Fibroblast of villous mesenchyme (primary cell): ENCODE measurements around the gene SH2B2. TPM values are rescaled to one million over a fixed set of nuclear protein-coding genes. Genes with fewer than 3 reads are reported as not detected.
A peak's percentile ranks its signal among the peaks of the same experiment; 100 is the strongest.

Source experiments
- DNase-seq: peaks from one replicate; pipeline ENCODE4 v3.0.0-alpha.2; 2010; ENCODE audit warnings: low read depth
- H3K4me3 ChIP-seq: 2 replicates; pipeline ENCODE4 v1.5.1; 2011; ENCODE audit warnings: low read depth, mild to moderate bottlenecking, low read length
- total RNA-seq: library from RNA; depleted of rRNA; stranded (reverse); fragments of >200 nt; gene quantifications from 2 replicates; pipeline ENCODE4 v1.2.3, GENCODE V29; 2012
- TF ChIP-seq, protein P1 (sequence below): IDR thresholded peaks from 2 replicates; pipeline ENCODE4 v1.5.1; 2012; ENCODE audit warnings: low read depth, mild to moderate bottlenecking, low read length; ENCODE audit not compliant: insufficient read depth

SH2B2 gene
- total RNA-seq, 1 donor: 0.43 TPM

DNA sequence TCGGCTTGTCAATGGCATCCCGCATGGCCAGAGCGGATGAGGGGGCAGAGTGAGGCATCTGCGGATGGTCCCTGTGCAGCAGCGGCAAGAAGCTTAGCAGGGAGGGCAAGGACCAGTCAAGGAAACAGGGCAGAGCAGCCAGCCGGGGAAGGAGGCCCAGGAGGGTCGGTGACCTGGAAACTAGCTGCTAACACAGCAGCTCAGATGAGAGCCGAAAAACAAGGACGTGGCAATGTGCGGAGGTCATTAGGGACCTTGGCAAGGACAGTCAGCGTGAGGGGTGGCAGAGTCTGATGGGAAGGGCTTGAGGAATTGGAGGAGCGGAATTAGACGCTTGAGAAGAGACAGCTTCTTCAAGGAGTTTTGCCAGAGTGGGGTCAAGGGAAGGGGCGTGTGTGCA, 20.1 kb upstream of the SH2B2 start:
- TF ChIP-seq, protein P1, sequence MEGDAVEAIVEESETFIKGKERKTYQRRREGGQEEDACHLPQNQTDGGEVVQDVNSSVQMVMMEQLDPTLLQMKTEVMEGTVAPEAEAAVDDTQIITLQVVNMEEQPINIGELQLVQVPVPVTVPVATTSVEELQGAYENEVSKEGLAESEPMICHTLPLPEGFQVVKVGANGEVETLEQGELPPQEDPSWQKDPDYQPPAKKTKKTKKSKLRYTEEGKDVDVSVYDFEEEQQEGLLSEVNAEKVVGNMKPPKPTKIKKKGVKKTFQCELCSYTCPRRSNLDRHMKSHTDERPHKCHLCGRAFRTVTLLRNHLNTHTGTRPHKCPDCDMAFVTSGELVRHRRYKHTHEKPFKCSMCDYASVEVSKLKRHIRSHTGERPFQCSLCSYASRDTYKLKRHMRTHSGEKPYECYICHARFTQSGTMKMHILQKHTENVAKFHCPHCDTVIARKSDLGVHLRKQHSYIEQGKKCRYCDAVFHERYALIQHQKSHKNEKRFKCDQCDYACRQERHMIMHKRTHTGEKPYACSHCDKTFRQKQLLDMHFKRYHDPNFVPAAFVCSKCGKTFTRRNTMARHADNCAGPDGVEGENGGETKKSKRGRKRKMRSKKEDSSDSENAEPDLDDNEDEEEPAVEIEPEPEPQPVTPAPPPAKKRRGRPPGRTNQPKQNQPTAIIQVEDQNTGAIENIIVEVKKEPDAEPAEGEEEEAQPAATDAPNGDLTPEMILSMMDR: no peak
- no peak overlapping the region for H3K4me3 ChIP-seq
- no peak for DNase-seq

DNA sequence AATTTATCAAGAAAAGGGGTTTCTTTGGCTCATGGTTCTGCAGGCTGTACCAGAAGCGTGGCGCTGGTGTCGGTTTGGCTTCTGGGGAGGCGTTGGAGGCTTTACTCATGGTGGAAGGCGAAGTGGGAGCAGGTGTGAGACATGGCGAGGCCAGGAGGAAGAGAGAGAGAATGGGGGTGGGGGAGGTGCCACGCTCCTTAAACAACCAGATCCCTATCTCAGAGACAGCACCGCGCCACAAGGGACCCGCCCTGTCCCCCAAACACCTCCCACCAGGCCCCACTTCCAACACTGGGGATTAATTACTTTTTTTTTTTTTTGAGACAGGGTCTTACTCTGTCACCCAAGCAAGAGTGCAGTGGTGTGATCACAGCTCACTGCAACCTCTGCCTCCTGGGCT, 18.0 kb upstream of the SH2B2 start:
- H3K4me3 ChIP-seq: no peak overlapping the region

DNA sequence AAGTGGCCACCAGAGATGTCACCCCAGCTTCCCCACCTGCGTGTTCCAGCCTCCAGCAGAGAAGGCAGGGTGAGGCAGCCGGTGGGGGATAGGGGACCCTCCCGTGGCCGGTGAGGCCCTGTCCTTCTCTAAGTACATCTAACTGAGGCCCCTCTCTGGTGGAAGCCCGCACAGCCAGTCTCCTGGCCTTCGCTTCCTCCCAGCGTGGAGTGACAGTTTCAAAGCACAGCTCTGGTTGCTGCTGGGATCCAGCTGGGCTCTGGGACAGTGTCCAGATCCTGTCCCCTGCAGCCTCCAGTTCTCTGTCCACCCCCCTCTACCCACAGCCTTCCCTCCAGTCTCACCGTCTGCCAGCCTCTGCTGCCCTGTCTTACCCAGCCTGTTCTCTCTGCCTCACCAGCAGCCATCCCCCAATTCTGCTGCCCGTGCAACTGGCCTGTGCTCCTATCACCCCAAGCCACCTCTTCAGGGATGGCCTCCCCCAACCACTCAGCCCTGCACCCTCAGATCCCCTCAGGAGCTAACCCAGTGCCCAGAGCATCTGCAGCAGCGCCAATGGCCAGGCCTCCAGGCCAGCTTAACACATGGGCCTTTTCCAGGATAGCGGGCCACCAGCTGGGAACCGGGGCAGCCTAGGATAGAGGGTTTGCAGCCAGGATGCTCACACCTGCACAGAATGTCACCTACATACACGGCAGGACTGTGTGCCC, 16.3 kb upstream of the SH2B2 start:
- DNase-seq: no peak
- H3K4me3 ChIP-seq: no peak overlapping the region
- TF ChIP-seq, protein P1: no peak

More for the DNA sequence above, 18.0 kb upstream of the SH2B2 start:
- DNase-seq: no peak
- TF ChIP-seq, protein P1: no peak

DNA sequence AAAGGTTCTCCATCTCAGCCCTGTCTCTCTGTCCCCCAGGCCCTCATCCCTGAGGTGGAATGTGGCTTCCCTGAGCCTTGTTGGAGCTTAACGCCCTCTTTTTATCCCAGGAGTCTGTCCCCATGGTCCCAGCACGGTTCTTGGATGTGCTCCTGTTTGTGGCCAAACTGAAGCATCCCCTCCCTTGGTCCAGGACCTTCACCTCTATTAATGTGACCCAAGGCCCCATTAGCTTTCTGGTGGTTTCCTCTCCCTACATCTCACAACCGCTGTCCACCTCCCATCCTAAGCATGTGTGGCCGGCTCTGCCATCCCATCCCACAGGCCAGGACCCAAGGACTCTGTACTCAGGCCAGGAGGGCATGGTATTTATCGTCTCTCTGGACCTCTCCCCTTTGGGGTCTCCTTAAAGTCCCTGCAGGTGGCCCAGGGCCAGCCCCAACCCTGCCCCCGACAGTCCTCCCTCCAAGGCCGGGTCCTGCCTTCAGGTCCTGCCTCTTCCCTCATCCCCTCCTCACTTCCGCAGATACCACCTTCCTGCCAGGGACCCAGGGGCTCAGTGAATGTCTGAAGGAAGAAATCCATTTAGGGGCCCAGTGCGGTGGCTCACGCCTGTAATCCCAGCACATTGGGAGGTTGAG, 15.4 kb upstream of the SH2B2 start:
- TF ChIP-seq, protein P1: no peak
- H3K4me3 ChIP-seq: no peak overlapping the region
- no peak for DNase-seq

DNA sequence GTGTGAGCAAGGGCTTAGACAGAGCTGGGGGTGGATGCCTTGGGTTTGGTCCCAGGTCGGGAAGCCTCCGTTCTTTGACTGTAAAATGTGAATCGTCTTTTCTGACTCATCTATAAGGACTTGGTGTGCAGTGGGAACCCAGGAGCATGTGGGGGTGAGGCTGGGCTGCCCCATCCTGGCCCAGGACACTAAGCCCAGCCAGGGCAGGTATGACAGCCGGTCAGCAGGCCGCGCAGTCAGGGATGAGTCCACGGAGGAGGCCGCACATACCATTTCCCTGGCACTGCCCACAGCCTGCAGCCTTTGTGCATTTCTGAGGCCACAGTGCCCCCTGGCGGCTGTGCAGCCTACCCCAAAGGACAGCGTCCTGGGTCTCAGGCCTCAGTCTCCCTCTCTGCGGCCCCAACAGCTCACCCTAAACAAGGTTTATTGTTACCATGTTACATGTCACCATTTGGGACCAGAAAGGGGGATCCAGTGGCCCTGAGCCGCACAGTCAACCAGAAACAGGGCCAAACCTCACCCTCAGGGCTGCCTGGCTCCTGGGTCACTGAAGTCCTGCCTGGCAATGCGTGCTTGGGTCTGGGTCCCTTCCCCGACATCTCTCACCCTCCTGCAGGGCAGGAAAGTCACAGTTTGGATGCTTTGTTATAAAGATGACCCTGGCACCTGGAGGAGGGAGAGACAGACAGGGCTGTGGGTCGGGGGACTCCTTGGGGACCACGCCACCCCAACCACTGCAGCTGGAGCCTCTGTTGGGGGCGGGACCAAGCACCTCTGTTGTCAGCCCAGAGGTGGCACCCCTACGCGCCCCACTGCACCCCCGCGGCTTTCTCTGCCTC, 14.4 kb upstream of the SH2B2 start:
- TF ChIP-seq, protein P1: peak; percentile 86
- peak; percentile 73 for DNase-seq
- H3K4me3 ChIP-seq: no peak overlapping the region

DNA sequence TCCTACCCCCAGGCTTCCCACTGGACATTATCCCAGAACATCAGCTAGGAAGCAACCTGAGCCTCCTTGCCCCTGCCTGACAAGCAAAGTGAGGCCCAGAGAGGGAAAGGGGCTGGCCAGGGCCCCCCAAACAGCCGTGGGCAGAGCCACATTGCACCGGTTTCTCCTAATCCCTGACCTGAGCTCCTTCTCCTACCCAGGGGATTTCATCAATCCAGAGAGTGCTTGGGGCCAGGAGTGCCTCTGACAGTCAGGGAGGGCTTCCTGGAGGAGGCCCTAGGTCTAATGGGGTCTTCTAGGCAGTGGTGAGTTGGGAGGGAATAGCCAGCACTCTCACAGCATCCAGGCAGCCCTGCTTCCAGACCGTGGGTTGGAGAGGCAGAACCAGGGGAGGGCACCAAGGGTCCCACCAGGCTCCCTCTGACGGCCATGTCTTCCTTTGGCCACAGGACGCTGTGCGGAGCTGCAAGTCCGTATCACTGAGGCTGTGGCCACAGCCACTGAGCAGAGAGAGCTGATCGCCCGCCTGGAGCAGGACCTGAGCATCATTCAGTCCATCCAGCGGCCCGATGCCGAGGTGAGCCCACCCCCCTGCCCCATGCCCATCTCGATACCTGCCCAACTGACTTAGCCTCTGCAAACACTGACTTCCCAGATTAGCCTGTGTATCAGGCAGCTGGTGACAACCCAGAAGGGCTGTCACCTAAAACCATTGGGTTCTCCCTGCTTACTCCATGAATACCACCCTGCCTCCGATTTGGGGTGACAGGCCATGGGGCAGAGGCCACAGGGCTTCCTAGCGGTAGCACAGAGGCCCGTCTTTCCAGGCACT, 13.5 kb upstream of the SH2B2 start:
- TF ChIP-seq, protein P1: no peak
- no peak for DNase-seq

More for the DNA sequence above, 13.5 kb upstream of the SH2B2 start:
- H3K4me3 ChIP-seq: no peak overlapping the region
